Measurements from ENCODE around the gene RAB17. TPM values are rescaled to one million over a fixed set of nuclear protein-coding genes. Genes with fewer than 3 reads are reported as not detected.

RAB17 gene
- total RNA-seq, 2 donors from 2014 or later, result 12.6 to 13.6 TPM

DNA sequence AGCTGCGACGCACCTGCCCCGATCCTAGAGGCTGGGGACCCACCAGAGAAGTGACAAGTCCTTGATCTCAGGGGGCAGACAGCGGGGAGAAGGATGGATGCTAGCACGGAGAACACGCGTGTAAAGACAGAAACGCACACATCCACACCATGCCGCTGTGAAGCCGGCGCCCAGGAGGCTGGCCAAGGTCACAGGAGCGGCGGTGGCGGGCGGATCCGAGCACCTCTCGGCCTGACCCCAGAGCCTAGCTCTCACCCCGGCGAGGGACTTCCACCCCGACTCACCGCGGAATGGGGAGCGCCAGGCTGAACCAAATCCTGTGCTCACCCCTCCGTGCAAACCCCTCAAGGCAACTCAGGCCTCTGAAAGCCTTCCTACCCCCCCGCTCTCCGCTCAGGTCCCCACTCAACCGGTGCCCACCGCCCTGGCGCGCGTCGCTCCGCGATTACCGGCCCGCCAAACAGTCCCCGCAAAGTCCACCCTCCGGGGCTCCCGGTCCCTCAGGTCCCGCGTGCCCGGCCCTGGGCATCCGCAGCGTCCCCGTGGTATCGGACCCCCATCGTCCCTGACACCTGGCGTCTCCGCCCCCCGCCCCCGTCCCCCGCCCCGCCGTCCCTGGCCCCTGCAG lies 36.4 kb upstream of the RAB17 start:
- peaks cover 9% of the 10 kb centered on the region for H3K4me1 ChIP-seq (replicated peaks)

DNA sequence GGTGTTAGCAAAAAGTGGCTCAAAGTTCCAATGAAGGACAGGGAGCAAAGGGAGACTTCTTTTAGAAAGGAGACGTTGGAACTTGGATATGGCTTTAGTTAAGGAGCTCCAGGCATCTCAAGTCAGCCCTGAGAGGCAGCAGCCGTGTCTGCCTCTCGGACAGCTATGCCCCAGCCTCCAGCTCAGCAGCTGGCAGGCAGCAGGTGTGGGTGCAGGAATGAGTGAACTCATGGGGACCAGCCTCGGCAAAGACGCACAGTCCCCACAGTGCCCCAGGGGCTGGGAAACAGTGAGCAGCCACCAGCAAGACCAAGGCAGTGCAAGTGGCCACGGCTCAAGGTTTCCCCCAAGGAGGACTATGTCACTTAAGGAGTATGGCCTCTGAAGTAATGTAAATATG lies 35.2 kb upstream of the RAB17 start:
- TF ChIP-seq POLR2AphosphoS5 (IDR thresholded peaks at IDR 0.05) (no peak), POLR2A (IDR thresholded peaks at IDR 0.05) (no peak)
- TF ChIP-seq, protein P1, sequence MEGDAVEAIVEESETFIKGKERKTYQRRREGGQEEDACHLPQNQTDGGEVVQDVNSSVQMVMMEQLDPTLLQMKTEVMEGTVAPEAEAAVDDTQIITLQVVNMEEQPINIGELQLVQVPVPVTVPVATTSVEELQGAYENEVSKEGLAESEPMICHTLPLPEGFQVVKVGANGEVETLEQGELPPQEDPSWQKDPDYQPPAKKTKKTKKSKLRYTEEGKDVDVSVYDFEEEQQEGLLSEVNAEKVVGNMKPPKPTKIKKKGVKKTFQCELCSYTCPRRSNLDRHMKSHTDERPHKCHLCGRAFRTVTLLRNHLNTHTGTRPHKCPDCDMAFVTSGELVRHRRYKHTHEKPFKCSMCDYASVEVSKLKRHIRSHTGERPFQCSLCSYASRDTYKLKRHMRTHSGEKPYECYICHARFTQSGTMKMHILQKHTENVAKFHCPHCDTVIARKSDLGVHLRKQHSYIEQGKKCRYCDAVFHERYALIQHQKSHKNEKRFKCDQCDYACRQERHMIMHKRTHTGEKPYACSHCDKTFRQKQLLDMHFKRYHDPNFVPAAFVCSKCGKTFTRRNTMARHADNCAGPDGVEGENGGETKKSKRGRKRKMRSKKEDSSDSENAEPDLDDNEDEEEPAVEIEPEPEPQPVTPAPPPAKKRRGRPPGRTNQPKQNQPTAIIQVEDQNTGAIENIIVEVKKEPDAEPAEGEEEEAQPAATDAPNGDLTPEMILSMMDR (IDR thresholded peaks at IDR 0.05), result no peak
- Histone ChIP-seq H3K36me3 (no peaks in the 10 kb centered on the region), H3K27ac (no peak overlapping the region), H3K4me1 (replicated peaks) (peaks cover 9% of the 10 kb centered on the region), H3K27me3 (replicated peaks; ENCODE audit: insufficient read depth) (no peaks in the 10 kb centered on the region), H3K4me3 (no peak overlapping the region), H3K9me3 (no peaks in the 10 kb centered on the region)
- intact Hi-C loops (cut with DNase I), result no loop called here
- no peak for DNase-seq (ENCODE audit: low spot score)
- WGBS, result 61% methylated on average over 6 of the region's 6 CpGs

More for the DNA sequence above, 36.4 kb upstream of the RAB17 start:
- Histone ChIP-seq H3K27me3 (replicated peaks; ENCODE audit: insufficient read depth) (no peaks in the 10 kb centered on the region), H3K4me3 (peak overlapping the region; percentile 66 to 77), H3K9me3 (no peaks in the 10 kb centered on the region), H3K36me3 (no peaks in the 10 kb centered on the region), H3K27ac (peak overlapping the region; percentile 65 to 75)
- DNase-seq (ENCODE audit: low spot score), result no peak
- 27% methylated on average over 18 of the region's 54 CpGs for WGBS
- intact Hi-C loops (cut with DNase I), result loop anchor here (1.0 kb wide), 1 partner anchor 35 kb away; no protein-coding TSS in a partner anchor
- TF ChIP-seq POLR2A (IDR thresholded peaks at IDR 0.05) (no peak), POLR2AphosphoS5 (IDR thresholded peaks at IDR 0.05) (no peak)
- TF ChIP-seq, protein P1 (IDR thresholded peaks at IDR 0.05), result no peak

DNA sequence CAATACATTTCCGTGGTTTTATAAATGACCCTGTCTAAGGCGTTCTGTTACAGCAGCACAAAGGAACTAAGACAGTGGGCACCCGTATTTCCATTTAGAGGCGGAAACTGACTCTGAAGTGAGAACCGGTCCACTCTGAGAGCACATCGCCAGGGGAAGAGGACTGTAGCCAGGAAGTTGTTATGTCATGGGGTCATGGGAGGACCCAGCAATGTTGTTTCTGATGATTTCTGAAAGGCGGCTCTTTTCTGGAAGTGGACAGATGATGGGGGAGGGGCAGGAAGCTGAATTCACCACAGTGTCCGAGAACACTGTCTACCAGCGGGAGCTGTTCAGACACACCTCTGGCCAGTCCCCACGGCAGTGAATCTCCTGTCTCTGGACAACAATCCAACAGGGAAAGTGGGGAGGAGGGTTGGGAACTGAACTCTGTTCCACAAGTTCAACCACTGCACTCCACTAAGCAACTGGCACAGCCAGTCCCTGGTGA lies 34.7 kb upstream of the RAB17 start:
- WGBS, result 73% methylated on average over 10 of the region's 10 CpGs
- intact Hi-C loops (cut with DNase I), result no loop called here
- Histone ChIP-seq H3K27ac (no peak overlapping the region), H3K4me1 (replicated peaks) (peaks cover 9% of the 10 kb centered on the region), H3K9me3 (no peaks in the 10 kb centered on the region), H3K27me3 (replicated peaks; ENCODE audit: insufficient read depth) (no peaks in the 10 kb centered on the region), H3K36me3 (no peaks in the 10 kb centered on the region), H3K4me3 (no peak overlapping the region)
- DNase-seq (ENCODE audit: low spot score), result no peak
- TF ChIP-seq POLR2A (IDR thresholded peaks at IDR 0.05) (no peak), POLR2AphosphoS5 (IDR thresholded peaks at IDR 0.05) (no peak)
- TF ChIP-seq, protein P1 (IDR thresholded peaks at IDR 0.05), result no peak

DNA sequence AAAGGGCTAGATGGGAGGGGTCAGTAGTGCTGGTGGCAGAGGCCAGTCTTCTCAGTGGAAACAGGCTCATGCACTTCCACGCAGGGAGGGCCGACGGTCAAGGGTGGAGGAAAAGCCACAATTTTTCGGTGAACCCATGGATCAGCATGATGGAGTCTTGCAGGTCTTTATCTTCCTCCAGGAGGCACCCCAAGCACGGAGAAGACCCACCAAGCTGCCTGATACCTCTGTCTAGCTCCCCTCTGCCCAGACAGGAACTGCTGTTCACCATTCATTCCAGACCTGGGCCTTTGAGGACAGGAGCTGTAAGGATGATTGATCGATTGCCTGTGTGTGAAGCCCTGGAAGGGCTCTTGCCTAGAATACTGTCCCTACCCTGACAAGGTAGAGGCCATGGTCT lies 34.0 kb upstream of the RAB17 start:
- no peak overlapping the region for H3K27ac ChIP-seq

More for the DNA sequence above, 34.0 kb upstream of the RAB17 start:
- H3K27me3 ChIP-seq (replicated peaks; ENCODE audit: insufficient read depth), result no peaks in the 10 kb centered on the region
- no peak for DNase-seq (ENCODE audit: low spot score)
- TF ChIP-seq, protein P1 (IDR thresholded peaks at IDR 0.05), result no peak
- no peak for TF ChIP-seq POLR2AphosphoS5 (IDR thresholded peaks at IDR 0.05)
- no peak for TF ChIP-seq POLR2A (IDR thresholded peaks at IDR 0.05)
- WGBS, result 89% methylated on average over 6 of the region's 6 CpGs
- peaks cover 9% of the 10 kb centered on the region for H3K4me1 ChIP-seq (replicated peaks)
- intact Hi-C loops (cut with DNase I), result no loop called here
- H3K4me3 ChIP-seq, result no peak overlapping the region
- no peaks in the 10 kb centered on the region for H3K9me3 ChIP-seq
- no peaks in the 10 kb centered on the region for H3K36me3 ChIP-seq

Data from prostate gland (tissue), 2 donors.